Activated naive CD4-positive, alpha-beta T cell treated with anti-CD3 and anti-CD28 coated beads for 36 hours (primary cell): ENCODE measurements around the gene ZFP62. TPM values are rescaled to one million over a fixed set of nuclear protein-coding genes. Genes with fewer than 3 reads are reported as not detected.

Source experiments
- CTCF ChIA-PET: fragments of 350-600 bp; sonication (Branson Sonifier 250); formaldehyde crosslinking; loops from one replicate; lab custom pipeline; 2021; ENCODE audit warnings: antibody characterized with exemption; lab: Charles Lee
- DNase-seq: peaks from one replicate; pipeline ENCODE4 v3.0.0-alpha.2; 2020
- H3K27ac Mint-ChIP-seq: one replicate; pipeline ENCODE4 v1.8.0; 2021; ENCODE audit warnings: mild to moderate bottlenecking, mixed read lengths
- H3K27me3 Mint-ChIP-seq: one replicate; pipeline ENCODE4 v1.8.0; 2021; ENCODE audit warnings: low read depth, mixed read lengths
- H3K36me3 Mint-ChIP-seq: one replicate; pipeline ENCODE4 v1.8.0; 2021; ENCODE audit warnings: low read depth, mixed read lengths
- H3K4me1 Mint-ChIP-seq: one replicate; pipeline ENCODE4 v1.8.0; 2021; ENCODE audit warnings: low read depth, mixed read lengths
- H3K4me3 Mint-ChIP-seq: one replicate; pipeline ENCODE4 v1.8.0; 2021; ENCODE audit warnings: mild to moderate bottlenecking, moderate library complexity, mixed read lengths
- H3K9me3 Mint-ChIP-seq: one replicate; pipeline ENCODE4 v1.8.0; 2021; ENCODE audit warnings: mixed read lengths
- intact Hi-C: fragments of 100-400 bp; cut with micrococcal nuclease; formaldehyde crosslinking; loops from one replicate; pipeline ENCODE4 v1.15.1; 2023
- total RNA-seq, 2 experiments: library from RNA; stranded (reverse); gene quantifications; one replicate each; pipeline ENCODE4 v1.2.3, GENCODE V29; 2021

Gene ZFP62
- total RNA-seq, 2 experiments from 2014 or later: 21.5 to 23.6 TPM

DNA sequence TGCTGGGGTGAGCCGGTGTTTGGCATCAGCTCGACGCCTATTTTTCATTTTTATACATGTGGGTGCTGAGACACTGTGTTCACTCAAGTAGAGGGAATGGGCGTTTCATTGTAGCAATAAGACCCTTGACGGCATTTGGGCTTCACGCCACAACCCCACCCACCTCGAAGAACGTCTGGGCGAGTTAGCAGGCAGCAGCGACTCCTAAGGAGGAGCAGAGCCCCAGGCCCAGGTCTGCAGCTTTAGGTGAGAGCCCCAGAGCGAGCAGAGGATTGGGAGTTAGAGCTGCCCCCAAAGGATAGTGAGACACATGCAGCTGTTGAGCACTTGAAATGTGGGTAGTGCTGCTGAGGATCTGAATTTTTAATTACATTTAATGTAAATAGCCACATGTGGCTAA is 1.6 kb upstream of the ZFP62 start:
- CTCF ChIA-PET: no interaction called here
- H3K4me3 Mint-ChIP-seq: no peak overlapping the region
- peaks cover 11% of the 10 kb centered on the region for H3K36me3 Mint-ChIP-seq
- H3K4me1 Mint-ChIP-seq: peaks cover 16% of the 10 kb centered on the region
- no peaks in the 10 kb centered on the region for H3K27me3 Mint-ChIP-seq
- no peaks in the 10 kb centered on the region for H3K9me3 Mint-ChIP-seq
- DNase-seq: no peak
- no peak overlapping the region for H3K27ac Mint-ChIP-seq
- intact Hi-C loops: loop anchor here (5.0 kb wide), 1 partner anchor 400 kb away; the partner anchor contains the start of gene TRIM52

DNA sequence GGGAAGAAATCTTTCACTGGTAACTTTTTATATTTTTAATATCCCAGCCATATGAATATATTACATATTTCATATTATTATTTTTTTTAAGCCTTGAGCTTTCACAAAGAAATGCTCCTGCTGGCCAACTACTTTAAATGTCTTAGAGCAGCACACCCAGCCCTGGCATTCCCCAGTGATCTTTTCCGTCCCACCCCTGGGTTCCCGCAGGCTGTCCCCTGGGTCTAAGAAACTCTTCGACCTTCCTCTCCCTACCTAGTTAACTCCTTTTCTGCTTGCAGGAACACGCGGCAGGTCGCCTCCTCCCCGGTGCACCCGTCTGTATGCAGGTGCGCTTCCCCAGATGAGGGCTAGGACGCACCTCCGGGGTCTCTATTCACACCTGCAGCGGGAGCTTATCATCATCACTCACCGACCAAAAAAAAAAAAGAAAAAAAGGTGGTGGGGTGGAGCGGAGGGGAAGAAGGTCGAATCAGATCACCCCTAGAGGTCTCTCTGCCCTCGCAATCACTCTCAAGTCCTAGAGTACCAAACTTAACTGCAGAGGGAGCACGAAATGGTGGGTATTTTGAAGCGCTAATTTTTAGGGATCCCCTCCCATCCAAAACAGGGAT is 696 bp downstream of the ZFP62 start:
- peaks cover 20% of the 10 kb centered on the region for H3K4me1 Mint-ChIP-seq
- H3K36me3 Mint-ChIP-seq: peaks cover 22% of the 10 kb centered on the region
- DNase-seq: peak; percentile 60
- H3K27me3 Mint-ChIP-seq: no peaks in the 10 kb centered on the region
- no peaks in the 10 kb centered on the region for H3K9me3 Mint-ChIP-seq
- intact Hi-C loops: loop anchor here (1.0 to 5.0 kb wide), 5 partner anchors 58 to 402 kb away; partner anchors contain the start of genes MGAT1 and TRIM52
- peak overlapping the region; percentile 95 for H3K4me3 Mint-ChIP-seq
- H3K27ac Mint-ChIP-seq: peak overlapping the region; percentile 89
- CTCF ChIA-PET: interaction anchor here (0.9 to 1.1 kb wide), 3 partner anchors 10 to 59 kb away, joined by 4 read pairs; no protein-coding TSS in a partner anchor

DNA sequence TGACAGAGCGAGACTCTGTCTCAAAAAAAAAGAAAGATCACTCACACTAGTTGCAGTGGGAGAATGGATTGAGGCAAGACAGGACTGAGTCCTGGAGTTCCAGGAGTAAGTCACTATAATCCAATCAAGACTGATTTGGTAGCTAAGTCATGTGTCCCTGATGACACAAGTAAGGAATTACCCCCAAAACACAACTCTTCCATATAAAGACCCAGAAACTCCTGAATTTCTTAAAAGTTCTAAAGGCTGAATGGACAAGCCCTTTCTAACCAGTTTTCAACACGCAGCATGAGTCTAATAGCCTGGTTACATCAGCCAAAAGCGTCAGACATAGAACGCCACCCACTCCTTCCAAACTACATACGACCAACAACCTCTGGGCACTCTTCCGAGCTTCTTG is 2.5 kb downstream of the ZFP62 start:
- Mint-ChIP-seq H3K4me1 (peaks cover 24% of the 10 kb centered on the region), H3K27ac (no peak overlapping the region), H3K27me3 (no peaks in the 10 kb centered on the region), H3K4me3 (no peak overlapping the region), H3K9me3 (no peaks in the 10 kb centered on the region), H3K36me3 (peaks cover 37% of the 10 kb centered on the region)
- intact Hi-C loops: no loop called here
- no peak for DNase-seq
- CTCF ChIA-PET: interaction anchor here (0.7 kb wide), 2 partner anchors 102 to 222 kb away, joined by 3 read pairs; no protein-coding TSS in a partner anchor

DNA sequence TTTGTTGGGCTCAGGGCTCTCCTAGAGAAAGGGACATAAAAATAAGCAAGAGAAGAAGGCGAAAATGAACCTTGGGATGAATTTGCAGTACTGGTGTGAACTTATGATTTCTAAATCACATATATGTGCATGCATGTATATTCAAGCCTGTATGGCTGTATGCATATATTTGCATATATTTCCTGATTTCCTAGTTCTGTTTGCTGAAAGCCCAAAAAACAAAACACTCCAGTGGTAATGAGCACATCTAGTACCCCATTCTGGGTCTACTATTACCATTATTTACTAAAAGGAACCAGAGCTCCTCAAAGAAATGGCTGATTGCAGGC is 7.3 kb downstream of the ZFP62 start:
- DNase-seq: no peak
- peaks cover 78% of the 10 kb centered on the region for H3K36me3 Mint-ChIP-seq
- H3K9me3 Mint-ChIP-seq: peaks cover 35% of the 10 kb centered on the region
- CTCF ChIA-PET: interaction anchor here (0.5 kb wide), 1 partner anchor 213 kb away, joined by 3 read pairs; no protein-coding TSS in a partner anchor
- H3K27ac Mint-ChIP-seq: no peak overlapping the region
- H3K4me3 Mint-ChIP-seq: no peak overlapping the region
- peaks cover 13% of the 10 kb centered on the region for H3K4me1 Mint-ChIP-seq
- H3K27me3 Mint-ChIP-seq: no peaks in the 10 kb centered on the region
- intact Hi-C loops: no loop called here

DNA sequence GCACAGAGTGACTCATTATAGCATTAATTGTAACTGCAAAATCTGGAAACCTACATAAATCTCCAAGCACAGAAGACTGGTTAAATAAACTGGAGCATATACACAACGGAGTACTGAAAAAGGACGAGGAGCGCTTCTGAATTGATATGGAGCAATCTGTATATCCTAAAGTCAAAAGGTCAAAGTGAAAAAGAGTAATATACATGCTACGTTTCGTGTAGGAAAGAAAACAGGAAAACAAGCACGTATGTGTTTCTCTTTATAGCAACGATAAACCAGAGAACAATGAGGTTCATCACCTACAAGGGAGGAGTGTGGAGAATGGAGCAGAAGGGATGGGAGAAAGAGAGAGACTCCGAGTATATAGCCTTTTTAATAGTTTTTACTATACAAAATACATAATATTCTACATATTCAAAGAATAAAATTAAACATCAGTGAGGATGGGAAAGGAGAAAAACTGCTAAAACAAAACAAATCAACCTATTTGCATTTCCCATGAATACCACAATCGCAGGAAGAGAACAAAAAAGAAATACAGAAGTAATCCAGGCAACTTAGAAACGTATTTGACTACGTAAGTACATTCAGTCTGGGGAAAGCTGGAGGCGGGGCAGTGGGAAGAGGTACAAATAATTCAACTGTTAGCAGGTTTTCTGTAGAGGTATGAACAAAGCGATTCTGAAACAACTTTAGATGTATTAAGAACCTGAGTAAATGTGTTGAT is 7.8 kb downstream of the ZFP62 start:
- Mint-ChIP-seq H3K4me3 (no peak overlapping the region), H3K27me3 (no peaks in the 10 kb centered on the region), H3K4me1 (peaks cover 11% of the 10 kb centered on the region), H3K36me3 (peaks cover 78% of the 10 kb centered on the region), H3K27ac (no peak overlapping the region), H3K9me3 (peaks cover 40% of the 10 kb centered on the region)
- intact Hi-C loops: no loop called here
- CTCF ChIA-PET: interaction anchor here (0.8 kb wide), 1 partner anchor 18 kb away, joined by 3 read pairs; no protein-coding TSS in a partner anchor
- no peak for DNase-seq

DNA sequence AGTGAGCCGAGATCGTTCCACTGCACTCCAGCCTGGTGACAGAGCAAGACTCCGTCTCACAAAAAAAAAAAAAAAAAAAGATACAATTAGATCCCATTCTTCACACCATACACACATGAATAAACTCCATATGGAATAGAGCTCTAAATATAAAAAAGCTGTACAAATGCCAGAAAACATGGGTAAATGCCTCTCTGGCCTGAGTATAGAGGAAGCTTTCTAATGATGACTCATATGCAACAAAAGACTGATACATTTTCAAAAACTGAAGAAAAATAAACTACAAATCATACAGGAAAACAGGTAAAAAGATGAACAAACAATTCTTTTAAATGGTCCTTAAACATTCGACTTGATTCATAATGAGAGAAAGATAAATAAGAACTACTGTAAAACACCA is 8.6 kb downstream of the ZFP62 start:
- H3K36me3 Mint-ChIP-seq: peaks cover 85% of the 10 kb centered on the region
- H3K9me3 Mint-ChIP-seq: peaks cover 47% of the 10 kb centered on the region
- H3K27ac Mint-ChIP-seq: no peak overlapping the region
- H3K4me3 Mint-ChIP-seq: no peak overlapping the region
- H3K27me3 Mint-ChIP-seq: no peaks in the 10 kb centered on the region
- intact Hi-C loops: no loop called here
- no peak for DNase-seq
- H3K4me1 Mint-ChIP-seq: peaks cover 11% of the 10 kb centered on the region
- CTCF ChIA-PET: interaction anchor here (0.6 to 0.8 kb wide), 2 partner anchors 18 to 215 kb away, joined by 3 read pairs; no protein-coding TSS in a partner anchor

DNA sequence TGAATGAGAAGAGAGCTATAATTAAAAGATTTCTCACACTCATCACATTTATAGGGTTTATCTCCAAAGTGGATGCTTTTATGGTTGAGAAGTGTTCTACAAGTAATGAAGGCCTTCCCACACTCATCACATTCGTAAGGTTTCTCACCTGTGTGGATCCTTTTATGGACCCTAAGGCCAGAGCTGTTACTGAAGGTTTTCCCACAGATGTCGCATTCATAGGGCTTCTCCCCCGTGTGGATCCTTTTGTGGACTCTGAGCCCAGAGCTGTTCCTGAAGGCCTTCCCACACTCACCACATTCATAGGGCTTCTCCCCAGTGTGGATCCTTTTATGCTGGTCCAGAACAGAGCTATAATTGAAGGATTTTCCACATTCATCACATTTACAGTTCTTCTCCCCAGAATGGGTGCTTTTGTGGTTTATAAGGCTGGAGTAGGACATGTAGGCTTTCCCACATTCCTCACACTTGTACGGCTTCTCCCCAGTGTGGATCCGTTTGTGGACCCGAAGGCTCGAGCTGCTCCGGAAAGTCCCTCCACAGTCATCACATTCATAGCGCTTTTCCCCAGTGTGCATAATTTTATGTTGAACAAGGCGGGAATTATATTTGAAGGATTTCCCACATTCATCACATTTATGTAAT is 10.5 kb downstream of the ZFP62 start:
- Mint-ChIP-seq H3K9me3 (peaks cover 55% of the 10 kb centered on the region), H3K4me3 (no peak overlapping the region), H3K27ac (no peak overlapping the region), H3K4me1 (peaks cover 9% of the 10 kb centered on the region), H3K27me3 (no peaks in the 10 kb centered on the region), H3K36me3 (peaks cover 94% of the 10 kb centered on the region)
- CTCF ChIA-PET: interaction anchor here (0.6 to 1.3 kb wide), 2 partner anchors 10 to 16 kb away, joined by 3 to 4 read pairs; no protein-coding TSS in a partner anchor
- no peak for DNase-seq
- intact Hi-C loops: no loop called here

DNA sequence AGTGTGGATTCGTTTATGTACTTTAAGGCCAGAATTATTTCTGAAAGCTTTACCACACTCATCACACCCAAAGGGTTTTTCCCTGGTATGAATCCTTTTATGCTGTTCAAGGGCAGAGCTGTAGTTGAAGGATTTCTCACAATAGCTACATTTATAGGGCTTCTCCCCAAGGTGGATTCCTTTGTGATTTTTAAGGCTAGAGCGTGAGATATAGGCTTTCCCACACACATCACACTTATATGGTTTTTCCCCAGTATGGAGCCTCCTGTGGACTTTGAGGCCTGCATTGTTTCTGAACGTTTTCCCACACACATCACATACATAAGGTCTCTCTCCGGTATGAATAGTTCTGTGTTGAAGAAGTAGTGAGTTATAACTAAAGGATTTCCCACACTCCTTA is 11.2 kb downstream of the ZFP62 start:
- no peak overlapping the region for H3K4me3 Mint-ChIP-seq
- no peak for DNase-seq
- H3K27ac Mint-ChIP-seq: no peak overlapping the region
- H3K4me1 Mint-ChIP-seq: peaks cover 7% of the 10 kb centered on the region
- CTCF ChIA-PET: interaction anchor here (1.3 kb wide), 1 partner anchor 11 kb away, joined by 4 read pairs; no protein-coding TSS in a partner anchor
- peaks cover 55% of the 10 kb centered on the region for H3K9me3 Mint-ChIP-seq
- intact Hi-C loops: no loop called here
- no peaks in the 10 kb centered on the region for H3K27me3 Mint-ChIP-seq
- peaks cover 91% of the 10 kb centered on the region for H3K36me3 Mint-ChIP-seq

DNA sequence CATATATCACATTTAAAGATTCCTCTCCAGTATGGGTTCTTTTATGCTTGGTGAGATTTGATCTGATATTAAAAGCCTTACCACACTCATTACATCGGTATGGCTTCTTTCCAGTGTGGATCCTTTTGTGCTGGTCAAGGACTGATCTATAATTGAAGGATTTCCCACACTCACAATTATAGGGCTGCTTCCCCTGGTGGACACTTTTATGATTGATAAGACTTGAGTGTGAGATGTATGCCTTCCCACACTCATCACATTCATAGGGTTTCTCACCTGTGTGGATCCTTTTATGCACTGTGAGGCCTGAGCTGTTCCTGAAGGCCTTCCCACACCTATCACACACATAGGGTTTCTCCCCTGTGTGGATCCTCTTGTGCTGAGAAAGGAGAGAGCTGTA is 12.2 kb downstream of the ZFP62 start:
- DNase-seq: no peak
- H3K27ac Mint-ChIP-seq: no peak overlapping the region
- H3K4me1 Mint-ChIP-seq: peaks cover 3% of the 10 kb centered on the region
- H3K9me3 Mint-ChIP-seq: peaks cover 55% of the 10 kb centered on the region
- H3K4me3 Mint-ChIP-seq: no peak overlapping the region
- CTCF ChIA-PET: no interaction called here
- H3K27me3 Mint-ChIP-seq: no peaks in the 10 kb centered on the region
- peaks cover 86% of the 10 kb centered on the region for H3K36me3 Mint-ChIP-seq
- intact Hi-C loops: no loop called here

DNA sequence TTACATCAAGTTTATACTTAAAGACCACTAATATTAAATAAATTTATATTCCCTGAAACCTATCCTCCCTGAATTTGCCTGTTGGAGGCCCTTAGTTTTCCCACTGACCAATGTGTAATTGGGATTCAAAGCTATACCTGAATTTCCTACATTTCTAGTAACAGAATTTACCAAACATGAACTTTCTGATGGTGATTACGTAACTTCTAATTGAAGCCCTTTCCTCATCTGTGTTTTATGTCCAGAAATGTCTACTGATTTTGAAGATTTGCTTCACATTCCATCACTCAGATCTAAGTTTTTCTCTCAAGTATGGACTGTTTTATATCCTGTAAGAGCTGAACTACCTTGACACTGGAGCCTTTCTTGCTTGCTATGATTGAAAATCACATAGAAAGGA is 12.8 kb downstream of the ZFP62 start:
- Mint-ChIP-seq H3K9me3 (peaks cover 55% of the 10 kb centered on the region), H3K4me3 (no peak overlapping the region), H3K4me1 (peaks cover 3% of the 10 kb centered on the region), H3K27ac (no peak overlapping the region), H3K36me3 (peaks cover 81% of the 10 kb centered on the region), H3K27me3 (no peaks in the 10 kb centered on the region)
- DNase-seq: no peak
- CTCF ChIA-PET: no interaction called here
- intact Hi-C loops: no loop called here

DNA sequence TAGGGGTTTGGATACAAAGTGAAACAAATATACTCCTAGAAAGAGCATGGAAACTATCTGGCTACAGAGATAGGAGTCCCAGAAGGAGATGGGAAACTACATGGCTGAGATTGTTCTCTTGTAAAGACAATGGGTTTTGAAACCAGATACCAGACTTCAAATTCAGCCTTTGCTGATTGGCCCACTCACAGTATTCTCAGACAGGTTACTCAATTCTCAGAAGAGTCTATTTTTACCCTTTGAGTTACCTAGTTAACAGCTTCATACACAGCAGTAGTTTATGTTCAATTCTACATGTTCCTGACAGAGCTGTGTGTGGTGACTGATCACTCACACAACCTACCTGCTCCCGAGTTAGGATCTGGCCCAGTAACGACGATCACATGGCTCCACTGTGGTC is 14.1 kb downstream of the ZFP62 start:
- CTCF ChIA-PET: interaction anchor here (1.0 kb wide), 1 partner anchor 128 kb away, joined by 3 read pairs; no protein-coding TSS in a partner anchor
- H3K9me3 Mint-ChIP-seq: peaks cover 51% of the 10 kb centered on the region
- DNase-seq: no peak
- H3K27me3 Mint-ChIP-seq: no peaks in the 10 kb centered on the region
- H3K36me3 Mint-ChIP-seq: peaks cover 70% of the 10 kb centered on the region
- no peaks in the 10 kb centered on the region for H3K4me1 Mint-ChIP-seq
- intact Hi-C loops: no loop called here
- no peak overlapping the region for H3K4me3 Mint-ChIP-seq
- no peak overlapping the region for H3K27ac Mint-ChIP-seq

DNA sequence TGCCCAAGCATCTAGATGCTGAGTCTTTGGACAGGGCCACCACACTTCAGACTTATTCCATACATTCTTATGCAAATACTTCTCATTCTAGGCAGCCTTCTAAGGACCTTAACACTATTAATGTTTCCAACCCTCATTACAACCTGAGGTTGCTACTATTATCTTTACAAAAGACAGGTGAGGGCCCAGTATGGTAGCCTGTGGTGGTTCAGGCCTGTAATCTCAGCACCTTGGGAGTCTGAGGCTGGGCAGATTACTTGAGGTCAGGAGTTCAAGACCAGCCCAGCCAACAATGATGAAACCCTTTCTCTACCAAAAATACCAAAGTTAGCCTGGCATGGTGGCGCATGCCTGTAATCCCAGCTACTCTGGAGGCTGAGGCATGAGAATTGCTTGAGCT is 16.2 kb downstream of the ZFP62 start:
- peaks cover 31% of the 10 kb centered on the region for H3K9me3 Mint-ChIP-seq
- peaks cover 48% of the 10 kb centered on the region for H3K36me3 Mint-ChIP-seq
- no peaks in the 10 kb centered on the region for H3K27me3 Mint-ChIP-seq
- CTCF ChIA-PET: no interaction called here
- intact Hi-C loops: no loop called here
- no peak for DNase-seq
- H3K4me1 Mint-ChIP-seq: no peaks in the 10 kb centered on the region
- no peak overlapping the region for H3K27ac Mint-ChIP-seq
- H3K4me3 Mint-ChIP-seq: no peak overlapping the region
